Prostate gland (tissue), 2 donors: ENCODE results near the gene UVRAG.

Source experiments
- CTCF ChIP-seq, 4 experiments: fragments of 200-600 bp in 2 of 4; fragments of 450-650 bp in 2 of 4; sonication (generic) in 2 of 4; IDR thresholded peaks; 1 replicate in 3 of 4; 2 replicates in 1 of 4; pipeline ENCODE4 v1.5.1; 2016 to 2019; ENCODE audit warnings: antibody characterized with exemption in 4 of 4, mild to moderate bottlenecking in 2 of 4, moderate library complexity in 2 of 4
- POLR2AphosphoS5 ChIP-seq: sonication (generic); formaldehyde crosslinking; IDR thresholded peaks from one replicate; pipeline ENCODE4 v1.6.1; 2017; ENCODE audit warnings: antibody characterized with exemption

DNA sequence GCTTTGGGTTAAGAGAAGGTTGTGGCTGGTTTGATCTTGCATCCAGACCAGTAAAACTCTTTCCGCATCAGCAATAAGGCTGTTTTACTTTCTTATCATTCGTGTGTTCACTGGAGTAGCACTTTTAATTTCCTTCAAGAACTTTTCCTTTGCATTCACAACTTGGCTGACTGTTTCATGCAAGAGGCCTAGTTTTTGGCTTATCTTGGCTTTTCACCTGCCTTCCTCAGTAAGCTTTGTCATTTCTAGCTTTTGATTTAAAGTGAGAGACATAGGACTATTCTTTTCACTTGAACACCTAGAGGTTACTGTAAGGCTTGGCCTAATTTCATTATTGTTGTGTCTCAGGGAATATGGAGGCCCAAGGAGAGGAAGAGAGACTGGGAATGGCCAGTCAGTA, 144.5 kb downstream of the UVRAG start:
- no peak for TF ChIP-seq POLR2AphosphoS5
- no peak for TF ChIP-seq CTCF (IDR thresholded peaks at IDR 0.05)
